ENCODE results near the gene OTOF. TPM values are rescaled to one million over a fixed set of nuclear protein-coding genes. Genes with fewer than 3 reads are reported as not detected.

OTOF gene
- total RNA-seq, 1 experiment from 2014 or later, result 0.10 TPM

DNA sequence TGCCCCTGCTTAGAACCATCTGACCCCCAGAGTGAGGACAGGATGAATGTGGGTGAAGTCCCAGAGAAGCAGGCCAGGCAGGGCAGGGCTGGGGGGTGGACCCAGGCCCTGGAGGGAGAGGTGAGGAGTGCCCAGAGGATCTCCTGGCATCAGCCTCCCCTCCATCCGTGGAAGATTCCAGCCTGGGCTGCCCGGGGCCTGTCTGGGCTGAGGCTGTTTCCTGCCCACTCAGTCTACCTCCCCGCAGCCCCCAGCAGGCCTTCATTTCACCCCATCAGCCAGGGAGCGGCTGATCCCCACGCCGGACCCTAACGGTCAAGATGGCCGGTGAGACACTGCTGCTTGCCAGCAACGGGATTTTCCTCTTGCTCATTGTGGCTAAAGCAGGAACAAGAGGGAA lies 35.3 kb upstream of the OTOF start:
- no TSS peak for BruUV-seq (replicated peaks)
- intact Hi-C loops (cut with micrococcal nuclease), result no loop called here
- H3K27ac ChIP-seq (ENCODE audit: low read depth, low read length), result no peak overlapping the region

GRCh38 chr2:26511466-26511865 lies 33.5 kb upstream of the OTOF start:
- ATAC-seq, result no peak
- H3K4me3 ChIP-seq (replicated peaks in 1 of 2; ENCODE audit: low read depth in 1 of 2, low read length in 2 of 2), result no peak overlapping the region

More for the DNA sequence above, 35.3 kb upstream of the OTOF start:
- RAD21 ChIA-PET (ENCODE audit: low non-redundant PET in 1 of 2, low total read pairs in 2 of 2, uncharacterized antibody in 2 of 2, unreplicated experiment in 2 of 2), result no interaction called here
- H3K4me2 ChIP-seq (ENCODE audit: low read length), result no peak overlapping the region
- POLR2A ChIA-PET, result no interaction called here
- no peaks in the 10 kb centered on the region for H4K20me1 ChIP-seq (ENCODE audit: insufficient read depth)
- H3K36me3 ChIP-seq (ENCODE audit: control insufficient read depth in 1 of 2, insufficient read depth in 2 of 2, low read length in 2 of 2), result no peaks in the 10 kb centered on the region
- no peaks in the 10 kb centered on the region for H3K9me2 ChIP-seq (ENCODE audit: insufficient read depth)
- ATAC-seq (no peak), DNase-seq (ENCODE audit: low read depth, low spot score) (no peak)
- CTCF ChIA-PET, result no interaction called here
- no peaks in the 10 kb centered on the region for H3K4me1 ChIP-seq (ENCODE audit: control insufficient read depth in 1 of 2, insufficient read depth in 2 of 2, low read length in 2 of 2)
- no peaks in the 10 kb centered on the region for H3K27me3 ChIP-seq (ENCODE audit: insufficient read depth, low read length)
- H2AFZ ChIP-seq (ENCODE audit: low read depth, low read length, poor library complexity, severe bottlenecking), result no peak overlapping the region
- H3K79me2 ChIP-seq (ENCODE audit: insufficient read depth, low read length), result no peaks in the 10 kb centered on the region
- no peaks in the 10 kb centered on the region for H3K9me3 ChIP-seq (ENCODE audit: control insufficient read depth in 1 of 2, insufficient read depth in 1 of 2, low read depth in 1 of 2, low read length in 2 of 2)
- H3K9ac ChIP-seq (ENCODE audit: low read length), result no peak overlapping the region
- TF ChIP-seq TCF7L2 (IDR thresholded peaks at IDR 0.05; ENCODE audit: borderline replicate concordance, extremely low read depth, insufficient read depth, insufficient read length) (no peak), EZH2 (IDR thresholded peaks at IDR 0.05) (no peak), EGR1 (IDR thresholded peaks at IDR 0.05; ENCODE audit: low read depth) (no peak), CBX3 (IDR thresholded peaks at IDR 0.05; ENCODE audit: low read depth) (no peak), SRF (IDR thresholded peaks at IDR 0.05; ENCODE audit: low read depth) (no peak), SIN3A (IDR thresholded peaks at IDR 0.05; ENCODE audit: low read depth) (no peak), POLR2AphosphoS5 (IDR thresholded peaks at IDR 0.05; ENCODE audit: low read depth, low read length) (no peak), EZH2phosphoT487 (IDR thresholded peaks at IDR 0.05; ENCODE audit: borderline replicate concordance) (no peak), FOSL1 (IDR thresholded peaks at IDR 0.05; ENCODE audit: low read depth) (no peak), ZNF274 (IDR thresholded peaks at IDR 0.05; ENCODE audit: low read depth, low read length) (no peak), CEBPB (IDR thresholded peaks at IDR 0.05; ENCODE audit: low read depth) (no peak), YY1 (IDR thresholded peaks at IDR 0.05; ENCODE audit: extremely low read depth, insufficient replicate concordance, low read depth, low read length) (no peak), SP1 (IDR thresholded peaks at IDR 0.05; ENCODE audit: low read depth) (no peak), JUND (IDR thresholded peaks at IDR 0.05) (no peak)
- TF ChIP-seq, protein P1, sequence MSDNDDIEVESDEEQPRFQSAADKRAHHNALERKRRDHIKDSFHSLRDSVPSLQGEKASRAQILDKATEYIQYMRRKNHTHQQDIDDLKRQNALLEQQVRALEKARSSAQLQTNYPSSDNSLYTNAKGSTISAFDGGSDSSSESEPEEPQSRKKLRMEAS (IDR thresholded peaks at IDR 0.05), result no peak
- TF ChIP-seq, protein P2, sequence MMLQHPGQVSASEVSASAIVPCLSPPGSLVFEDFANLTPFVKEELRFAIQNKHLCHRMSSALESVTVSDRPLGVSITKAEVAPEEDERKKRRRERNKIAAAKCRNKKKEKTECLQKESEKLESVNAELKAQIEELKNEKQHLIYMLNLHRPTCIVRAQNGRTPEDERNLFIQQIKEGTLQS (IDR thresholded peaks at IDR 0.05), result no peak
- H3K4me3 ChIP-seq (replicated peaks in 1 of 2; ENCODE audit: low read depth in 1 of 2, low read length in 2 of 2), result no peak overlapping the region

More at GRCh38 chr2:26511466-26511865, 33.5 kb upstream of the OTOF start:
- no peak for TF ChIP-seq CEBPB (IDR thresholded peaks at IDR 0.05; ENCODE audit: low read depth)
- TF ChIP-seq, protein P1 (IDR thresholded peaks at IDR 0.05), result no peak
- no peak for TF ChIP-seq EZH2phosphoT487 (IDR thresholded peaks at IDR 0.05; ENCODE audit: borderline replicate concordance)
- TF ChIP-seq SIN3A (IDR thresholded peaks at IDR 0.05; ENCODE audit: low read depth), result no peak
- TF ChIP-seq SRF (IDR thresholded peaks at IDR 0.05; ENCODE audit: low read depth), result no peak
- TF ChIP-seq CBX3 (IDR thresholded peaks at IDR 0.05; ENCODE audit: low read depth), result no peak
- no peaks in the 10 kb centered on the region for H4K20me1 ChIP-seq (ENCODE audit: insufficient read depth)
- CTCF ChIA-PET, result interaction anchor here (1.2 kb wide), 1 partner anchor 10 kb away, joined by 3 read pairs; no protein-coding TSS in a partner anchor
- no peak overlapping the region for H3K9ac ChIP-seq (ENCODE audit: low read length)
- no peaks in the 10 kb centered on the region for H3K79me2 ChIP-seq (ENCODE audit: insufficient read depth, low read length)
- no peaks in the 10 kb centered on the region for H3K4me1 ChIP-seq (ENCODE audit: control insufficient read depth in 1 of 2, insufficient read depth in 2 of 2, low read length in 2 of 2)
- intact Hi-C loops (cut with micrococcal nuclease), result no loop called here
- H3K9me2 ChIP-seq (ENCODE audit: insufficient read depth), result no peaks in the 10 kb centered on the region
- no peaks in the 10 kb centered on the region for H3K27me3 ChIP-seq (ENCODE audit: insufficient read depth, low read length)
- H3K9me3 ChIP-seq (ENCODE audit: control insufficient read depth in 1 of 2, insufficient read depth in 1 of 2, low read depth in 1 of 2, low read length in 2 of 2), result no peaks in the 10 kb centered on the region
- no peak overlapping the region for H2AFZ ChIP-seq (ENCODE audit: low read depth, low read length, poor library complexity, severe bottlenecking)
- RAD21 ChIA-PET (ENCODE audit: low non-redundant PET in 1 of 2, low total read pairs in 2 of 2, uncharacterized antibody in 2 of 2, unreplicated experiment in 2 of 2), result no interaction called here
- no peak overlapping the region for H3K27ac ChIP-seq (ENCODE audit: low read depth, low read length)
- H3K4me2 ChIP-seq (ENCODE audit: low read length), result no peak overlapping the region
- DNase-seq (ENCODE audit: low read depth, low spot score), result no peak
- POLR2A ChIA-PET, result no interaction called here
- no peaks in the 10 kb centered on the region for H3K36me3 ChIP-seq (ENCODE audit: control insufficient read depth in 1 of 2, insufficient read depth in 2 of 2, low read length in 2 of 2)
- BruUV-seq (replicated peaks), result no TSS peak

All from HCT116 (cell line).